GM23338 (cell line): ENCODE measurements around the gene LCMT1. TPM values are rescaled to one million over a fixed set of nuclear protein-coding genes. Genes with fewer than 3 reads are reported as not detected.

Experiments used
- ATAC-seq: fragments of 200-7000 bp; cut with Tn5 transposase; 3 replicates; pipeline ENCODE4 v1.9.1; 2020
- DNase-seq: peaks from one replicate; pipeline ENCODE4 v3.0.0-alpha.2; 2015; ENCODE audit warnings: low spot score
- H2AFZ ChIP-seq: fragments of 200-600 bp; sonication (generic); 2 replicates; pipeline ENCODE4 v1.8.0; 2016; ENCODE audit warnings: antibody characterized with exemption, mild to moderate bottlenecking, moderate library complexity
- H3F3A ChIP-seq: fragments of 200-600 bp; sonication (generic); replicated peaks from 2 replicates; pipeline ENCODE4 v1.8.0; 2017; ENCODE audit warnings: antibody characterized with exemption, mixed run types, low read depth
- H3K27ac ChIP-seq: fragments of 200-600 bp; sonication (generic); 2 replicates; pipeline ENCODE4 v1.6.1; 2016; ENCODE audit warnings: low read depth
- H3K27me3 ChIP-seq: fragments of 200-600 bp; sonication (generic); 2 replicates; pipeline ENCODE4 v1.8.0; 2016; ENCODE audit warnings: mild to moderate bottlenecking, mixed run types, moderate library complexity; ENCODE audit not compliant: insufficient read depth
- H3K36me3 ChIP-seq: fragments of 200-600 bp; sonication (generic); 2 replicates; pipeline ENCODE4 v1.8.0; 2016; ENCODE audit warnings: mild to moderate bottlenecking; ENCODE audit not compliant: insufficient read depth
- H3K4me1 ChIP-seq: fragments of 200-600 bp; sonication (generic); 2 replicates; pipeline ENCODE4 v1.8.0; 2016; ENCODE audit warnings: mild to moderate bottlenecking, moderate library complexity; ENCODE audit not compliant: insufficient read depth
- H3K4me2 ChIP-seq: fragments of 200-600 bp; sonication (generic); 2 replicates; pipeline ENCODE4 v1.7.1; 2017; ENCODE audit warnings: mixed run types
- H3K4me3 ChIP-seq: fragments of 200-600 bp; sonication (generic); 2 replicates; pipeline ENCODE4 v1.6.1; 2016; ENCODE audit warnings: mixed run types
- H3K79me2 ChIP-seq: fragments of 200-600 bp; sonication (generic); replicated peaks from 2 replicates; pipeline ENCODE4 v1.8.0; 2017; ENCODE audit warnings: mild to moderate bottlenecking; ENCODE audit not compliant: insufficient read depth
- H3K9me2 ChIP-seq: fragments of 200-600 bp; sonication (generic); 2 replicates; pipeline ENCODE4 v1.8.0; 2017; ENCODE audit not compliant: insufficient read depth
- H4K20me1 ChIP-seq: fragments of 200-600 bp; sonication (generic); replicated peaks from 2 replicates; pipeline ENCODE4 v1.8.0; 2017; ENCODE audit warnings: mild to moderate bottlenecking; ENCODE audit not compliant: insufficient read depth
- H3K27ac Mint-ChIP-seq: 2 replicates; pipeline ENCODE4 v1.8.0; 2020; ENCODE audit warnings: inconsistent platforms, mild to moderate bottlenecking, moderate library complexity, mixed read lengths
- H3K27me3 Mint-ChIP-seq: 3 replicates; pipeline ENCODE4 v1.8.0; 2022; ENCODE audit warnings: low read depth, mild to moderate bottlenecking, moderate library complexity, mixed read lengths, inconsistent platforms; ENCODE audit not compliant: insufficient read depth, poor library complexity
- H3K36me3 Mint-ChIP-seq: 3 replicates; pipeline ENCODE4 v1.8.0; 2021; ENCODE audit warnings: low read depth, mild to moderate bottlenecking, inconsistent platforms, moderate library complexity, mixed read lengths
- H3K4me1 Mint-ChIP-seq: 3 replicates; pipeline ENCODE4 v1.8.0; 2020; ENCODE audit warnings: mild to moderate bottlenecking, inconsistent platforms, mixed read lengths
- H3K4me3 Mint-ChIP-seq: 3 replicates; pipeline ENCODE4 v1.8.0; 2021; ENCODE audit warnings: moderate library complexity, mild to moderate bottlenecking, inconsistent platforms, mixed read lengths
- H3K9me3 Mint-ChIP-seq: 3 replicates; pipeline ENCODE4 v1.8.0; 2020; ENCODE audit warnings: moderate library complexity, mild to moderate bottlenecking, inconsistent platforms, mixed read lengths
- CREB1 ChIP-seq: fragments of 250-450 bp; sonication (Bioruptor Pico); IDR thresholded peaks from 2 replicates; pipeline ENCODE4 v1.5.0; 2020; ENCODE audit warnings: low read depth, mild to moderate bottlenecking, moderate library complexity
- EZH2 ChIP-seq: fragments of 200-600 bp; sonication (generic); IDR thresholded peaks from one replicate; pipeline ENCODE4 v1.8.0; 2017; ENCODE audit warnings: antibody characterized with exemption, mild to moderate bottlenecking, low read depth; ENCODE audit not compliant: unreplicated experiment
- EZH2phosphoT487 ChIP-seq: fragments of 200-600 bp; sonication (generic); IDR thresholded peaks from one replicate; pipeline ENCODE4 v1.8.1; 2018; ENCODE audit warnings: antibody characterized with exemption; ENCODE audit not compliant: unreplicated experiment
- NANOG ChIP-seq: IDR thresholded peaks from 2 replicates; pipeline ENCODE4 v1.6.1; 2016; ENCODE audit warnings: antibody characterized with exemption, borderline replicate concordance
- POLR2AphosphoS5 ChIP-seq: IDR thresholded peaks from 2 replicates; pipeline ENCODE4 v1.6.1; 2016; ENCODE audit warnings: antibody characterized with exemption, low read depth
- ZNF331 ChIP-seq: fragments of 250-450 bp; sonication (Bioruptor Pico); IDR thresholded peaks from 2 replicates; pipeline ENCODE4 v1.5.0; 2020; ENCODE audit warnings: low read depth, mild to moderate bottlenecking, moderate library complexity
- polyA plus RNA-seq: library from polyadenylated mRNA; unstranded; fragments of >200 nt; fragmentation: Nextera tagmentation; extraction: Ambion mirVana; gene quantifications from 2 replicates; pipeline ENCODE4 v1.2.1, GENCODE V29; 2016
- total RNA-seq: library from RNA; depleted of rRNA; stranded (reverse); fragments of >200 nt; shearing (Covaris generic); gene quantifications from 2 replicates; pipeline ENCODE4 v1.2.3, GENCODE V29; 2014
- TF ChIP-seq, protein P1 (sequence below): fragments of 250-450 bp; sonication (Bioruptor Pico); IDR thresholded peaks from 2 replicates; pipeline ENCODE4 v1.5.0; 2020; ENCODE audit warnings: mild to moderate bottlenecking, moderate library complexity
- TF ChIP-seq, protein P2 (sequence below): IDR thresholded peaks from 2 replicates; pipeline ENCODE4 v1.6.1; 2016; ENCODE audit warnings: antibody characterized with exemption
- TF ChIP-seq, protein P3 (sequence below), 2 experiments: fragments of 200-600 bp in 1 of 2; sonication (generic) in 1 of 2; conservative IDR thresholded peaks; 2 replicates each; pipeline versions ENCODE4 v1.5.1 to v1.6.1; 2016 to 2017; ENCODE audit warnings: antibody characterized with exemption in 2 of 2, low read depth in 2 of 2, mild to moderate bottlenecking in 2 of 2, moderate library complexity in 1 of 2

Gene LCMT1
- total and polyA plus RNA-seq, 2 experiments from 2014 or later = 56.2 to 84.6 TPM

DNA sequence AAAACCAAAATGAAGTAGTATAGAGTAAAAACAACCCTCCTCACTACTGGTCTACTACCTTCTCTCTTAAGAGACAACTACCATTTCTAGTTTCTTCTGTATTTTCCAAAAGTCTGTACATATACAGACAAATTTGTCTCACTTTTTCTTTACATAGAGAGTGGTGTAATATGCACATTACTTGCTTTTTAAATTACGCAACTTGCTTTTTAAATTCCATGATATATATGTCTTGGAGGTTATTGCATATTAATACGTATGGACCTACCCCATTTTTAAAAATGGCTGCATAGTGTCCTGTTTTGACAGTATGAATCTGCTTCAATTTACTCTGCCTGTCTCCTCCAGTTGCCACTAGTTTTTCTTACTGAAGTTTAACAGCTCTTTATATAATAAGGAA is 62.7 kb downstream of the LCMT1 start:
- Histone ChIP-seq H4K20me1 (0 out of 2 replicates have a peak, but pooled peaks cover 2% of the 10 kb centered on the region), H3K4me3 (no peak overlapping the region), H2AFZ (no peak overlapping the region), H3K4me2 (no peak overlapping the region), H3F3A (no peaks in the 10 kb centered on the region), H3K79me2 (no peaks in the 10 kb centered on the region), H3K4me1 (no peaks in the 10 kb centered on the region), H3K27me3 (no peaks in the 10 kb centered on the region), H3K9me2 (no peaks in the 10 kb centered on the region), H3K27ac (no peak overlapping the region), H3K36me3 (peaks cover 11% of the 10 kb centered on the region)
- H3K4me3 Mint-ChIP-seq = no peak overlapping the region
- no peaks in the 10 kb centered on the region for H3K27me3 Mint-ChIP-seq
- ATAC-seq = no peak
- no peaks in the 10 kb centered on the region for H3K4me1 Mint-ChIP-seq
- TF ChIP-seq, protein P1, sequence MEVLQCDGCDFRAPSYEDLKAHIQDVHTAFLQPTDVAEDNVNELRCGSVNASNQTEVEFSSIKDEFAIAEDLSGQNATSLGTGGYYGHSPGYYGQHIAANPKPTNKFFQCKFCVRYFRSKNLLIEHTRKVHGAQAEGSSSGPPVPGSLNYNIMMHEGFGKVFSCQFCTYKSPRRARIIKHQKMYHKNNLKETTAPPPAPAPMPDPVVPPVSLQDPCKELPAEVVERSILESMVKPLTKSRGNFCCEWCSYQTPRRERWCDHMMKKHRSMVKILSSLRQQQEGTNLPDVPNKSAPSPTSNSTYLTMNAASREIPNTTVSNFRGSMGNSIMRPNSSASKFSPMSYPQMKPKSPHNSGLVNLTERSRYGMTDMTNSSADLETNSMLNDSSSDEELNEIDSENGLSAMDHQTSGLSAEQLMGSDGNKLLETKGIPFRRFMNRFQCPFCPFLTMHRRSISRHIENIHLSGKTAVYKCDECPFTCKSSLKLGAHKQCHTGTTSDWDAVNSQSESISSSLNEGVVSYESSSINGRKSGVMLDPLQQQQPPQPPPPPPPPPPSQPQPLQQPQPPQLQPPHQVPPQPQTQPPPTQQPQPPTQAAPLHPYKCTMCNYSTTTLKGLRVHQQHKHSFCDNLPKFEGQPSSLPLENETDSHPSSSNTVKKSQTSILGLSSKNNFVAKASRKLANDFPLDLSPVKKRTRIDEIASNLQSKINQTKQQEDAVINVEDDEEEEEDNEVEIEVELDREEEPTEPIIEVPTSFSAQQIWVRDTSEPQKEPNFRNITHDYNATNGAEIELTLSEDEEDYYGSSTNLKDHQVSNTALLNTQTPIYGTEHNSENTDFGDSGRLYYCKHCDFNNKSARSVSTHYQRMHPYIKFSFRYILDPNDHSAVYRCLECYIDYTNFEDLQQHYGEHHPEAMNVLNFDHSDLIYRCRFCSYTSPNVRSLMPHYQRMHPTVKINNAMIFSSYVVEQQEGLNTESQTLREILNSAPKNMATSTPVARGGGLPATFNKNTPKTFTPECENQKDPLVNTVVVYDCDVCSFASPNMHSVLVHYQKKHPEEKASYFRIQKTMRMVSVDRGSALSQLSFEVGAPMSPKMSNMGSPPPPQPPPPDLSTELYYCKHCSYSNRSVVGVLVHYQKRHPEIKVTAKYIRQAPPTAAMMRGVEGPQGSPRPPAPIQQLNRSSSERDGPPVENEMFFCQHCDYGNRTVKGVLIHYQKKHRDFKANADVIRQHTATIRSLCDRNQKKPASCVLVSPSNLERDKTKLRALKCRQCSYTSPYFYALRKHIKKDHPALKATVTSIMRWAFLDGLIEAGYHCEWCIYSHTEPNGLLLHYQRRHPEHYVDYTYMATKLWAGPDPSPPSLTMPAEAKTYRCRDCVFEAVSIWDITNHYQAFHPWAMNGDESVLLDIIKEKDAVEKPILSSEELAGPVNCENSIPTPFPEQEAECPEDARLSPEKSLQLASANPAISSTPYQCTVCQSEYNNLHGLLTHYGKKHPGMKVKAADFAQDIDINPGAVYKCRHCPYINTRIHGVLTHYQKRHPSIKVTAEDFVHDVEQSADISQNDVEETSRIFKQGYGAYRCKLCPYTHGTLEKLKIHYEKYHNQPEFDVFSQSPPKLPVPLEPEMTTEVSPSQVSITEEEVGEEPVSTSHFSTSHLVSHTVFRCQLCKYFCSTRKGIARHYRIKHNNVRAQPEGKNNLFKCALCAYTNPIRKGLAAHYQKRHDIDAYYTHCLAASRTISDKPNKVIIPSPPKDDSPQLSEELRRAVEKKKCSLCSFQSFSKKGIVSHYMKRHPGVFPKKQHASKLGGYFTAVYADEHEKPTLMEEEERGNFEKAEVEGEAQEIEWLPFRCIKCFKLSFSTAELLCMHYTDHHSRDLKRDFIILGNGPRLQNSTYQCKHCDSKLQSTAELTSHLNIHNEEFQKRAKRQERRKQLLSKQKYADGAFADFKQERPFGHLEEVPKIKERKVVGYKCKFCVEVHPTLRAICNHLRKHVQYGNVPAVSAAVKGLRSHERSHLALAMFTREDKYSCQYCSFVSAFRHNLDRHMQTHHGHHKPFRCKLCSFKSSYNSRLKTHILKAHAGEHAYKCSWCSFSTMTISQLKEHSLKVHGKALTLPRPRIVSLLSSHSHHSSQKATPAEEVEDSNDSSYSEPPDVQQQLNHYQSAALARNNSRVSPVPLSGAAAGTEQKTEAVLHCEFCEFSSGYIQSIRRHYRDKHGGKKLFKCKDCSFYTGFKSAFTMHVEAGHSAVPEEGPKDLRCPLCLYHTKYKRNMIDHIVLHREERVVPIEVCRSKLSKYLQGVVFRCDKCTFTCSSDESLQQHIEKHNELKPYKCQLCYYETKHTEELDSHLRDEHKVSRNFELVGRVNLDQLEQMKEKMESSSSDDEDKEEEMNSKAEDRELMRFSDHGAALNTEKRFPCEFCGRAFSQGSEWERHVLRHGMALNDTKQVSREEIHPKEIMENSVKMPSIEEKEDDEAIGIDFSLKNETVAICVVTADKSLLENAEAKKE (CRISPR knock-in tag) = no peak
- TF ChIP-seq, protein P2, sequence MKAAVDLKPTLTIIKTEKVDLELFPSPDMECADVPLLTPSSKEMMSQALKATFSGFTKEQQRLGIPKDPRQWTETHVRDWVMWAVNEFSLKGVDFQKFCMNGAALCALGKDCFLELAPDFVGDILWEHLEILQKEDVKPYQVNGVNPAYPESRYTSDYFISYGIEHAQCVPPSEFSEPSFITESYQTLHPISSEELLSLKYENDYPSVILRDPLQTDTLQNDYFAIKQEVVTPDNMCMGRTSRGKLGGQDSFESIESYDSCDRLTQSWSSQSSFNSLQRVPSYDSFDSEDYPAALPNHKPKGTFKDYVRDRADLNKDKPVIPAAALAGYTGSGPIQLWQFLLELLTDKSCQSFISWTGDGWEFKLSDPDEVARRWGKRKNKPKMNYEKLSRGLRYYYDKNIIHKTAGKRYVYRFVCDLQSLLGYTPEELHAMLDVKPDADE = no peak
- TF ChIP-seq POLR2AphosphoS5 (no peak), EZH2 (no peak), ZNF331 (CRISPR knock-in tag) (no peak), NANOG (no peak), CREB1 (CRISPR knock-in tag) (no peak), EZH2phosphoT487 (no peak)
- TF ChIP-seq, protein P3, sequence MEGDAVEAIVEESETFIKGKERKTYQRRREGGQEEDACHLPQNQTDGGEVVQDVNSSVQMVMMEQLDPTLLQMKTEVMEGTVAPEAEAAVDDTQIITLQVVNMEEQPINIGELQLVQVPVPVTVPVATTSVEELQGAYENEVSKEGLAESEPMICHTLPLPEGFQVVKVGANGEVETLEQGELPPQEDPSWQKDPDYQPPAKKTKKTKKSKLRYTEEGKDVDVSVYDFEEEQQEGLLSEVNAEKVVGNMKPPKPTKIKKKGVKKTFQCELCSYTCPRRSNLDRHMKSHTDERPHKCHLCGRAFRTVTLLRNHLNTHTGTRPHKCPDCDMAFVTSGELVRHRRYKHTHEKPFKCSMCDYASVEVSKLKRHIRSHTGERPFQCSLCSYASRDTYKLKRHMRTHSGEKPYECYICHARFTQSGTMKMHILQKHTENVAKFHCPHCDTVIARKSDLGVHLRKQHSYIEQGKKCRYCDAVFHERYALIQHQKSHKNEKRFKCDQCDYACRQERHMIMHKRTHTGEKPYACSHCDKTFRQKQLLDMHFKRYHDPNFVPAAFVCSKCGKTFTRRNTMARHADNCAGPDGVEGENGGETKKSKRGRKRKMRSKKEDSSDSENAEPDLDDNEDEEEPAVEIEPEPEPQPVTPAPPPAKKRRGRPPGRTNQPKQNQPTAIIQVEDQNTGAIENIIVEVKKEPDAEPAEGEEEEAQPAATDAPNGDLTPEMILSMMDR (conservative IDR thresholded peaks at IDR 0.05; ENCODE audit: low read depth in 2 of 2) = no peak
- no peak for DNase-seq
- H3K36me3 Mint-ChIP-seq = peaks cover 38% of the 10 kb centered on the region
- H3K9me3 Mint-ChIP-seq = no peaks in the 10 kb centered on the region
- no peak overlapping the region for H3K27ac Mint-ChIP-seq
